HL-60/S4 (cell line): ENCODE data around the gene CAMKK1.

ENCODE experiments used
- in situ Hi-C: fragments of 300-500 bp; cut with MboI; formaldehyde crosslinking; loops from 2 replicates; pipeline ENCODE4 v1.14.3; 2022; ENCODE audit warnings: low sequenced_read_pairs

Gene CAMKK1

GRCh38 chr17:3815925-3816324, 76.9 kb downstream of the CAMKK1 start:
- in situ Hi-C loops, result no loop called here

GRCh38 chr17:3815122-3815521, 77.7 kb downstream of the CAMKK1 start:
- in situ Hi-C loops, result no loop called here

- in situ Hi-C loops, result no loop called here
Observed at GRCh38 chr17:3814361-3814760, 78.5 kb downstream of the CAMKK1 start.

- in situ Hi-C loops, result no loop called here
Observed at GRCh38 chr17:3813171-3813570, 79.7 kb downstream of the CAMKK1 start.

DNA sequence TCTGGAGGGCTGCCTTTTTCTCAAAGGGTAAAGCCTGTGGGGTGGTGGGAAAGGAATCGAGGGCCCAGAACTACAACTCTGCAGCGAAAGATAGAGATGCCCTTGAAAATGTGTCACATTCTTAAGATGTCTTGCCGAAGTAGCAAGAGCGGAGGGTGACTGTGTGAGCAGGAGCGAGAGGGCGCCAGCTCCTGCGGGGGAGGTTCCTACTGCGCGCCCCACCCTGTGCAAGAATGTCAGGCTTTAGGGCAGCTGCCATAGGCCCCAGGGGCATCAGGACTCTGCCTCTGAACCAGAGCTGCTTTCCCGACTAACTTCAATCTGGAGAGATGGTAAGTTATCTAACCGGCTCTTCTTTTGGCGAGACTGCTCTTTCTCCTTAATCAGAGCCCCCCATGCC, 80.1 kb downstream of the CAMKK1 start:
- in situ Hi-C loops, result no loop called here

DNA sequence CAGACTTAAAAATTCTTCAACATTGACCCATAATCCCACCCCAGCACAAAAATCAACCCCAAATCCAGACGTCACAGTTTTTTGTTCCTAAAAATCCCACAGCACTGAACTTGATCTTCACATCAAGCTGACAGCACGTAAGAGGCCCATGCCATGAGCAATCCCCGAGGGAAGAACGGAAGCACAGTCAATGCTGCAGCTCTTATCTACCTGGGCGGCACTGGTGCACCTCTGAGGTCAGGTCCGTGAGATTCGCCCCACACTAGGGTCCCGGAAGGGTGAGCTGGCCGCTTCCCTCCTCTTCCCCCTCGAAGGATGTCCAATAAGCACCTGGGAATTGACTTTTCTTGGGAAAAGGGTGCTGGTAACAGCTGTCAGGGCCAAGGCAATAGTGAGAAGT, 80.6 kb downstream of the CAMKK1 start:
- in situ Hi-C loops, result no loop called here
